Neutrophil (primary cell): Measurements from ENCODE around the gene CHRNB2.

Source experiments
- H3K27ac ChIP-seq: fragments of 200-600 bp; sonication (generic); 2 replicates; pipeline ENCODE4 v1.5.1; 2016; ENCODE audit warnings: mild to moderate bottlenecking, moderate library complexity
- H3K27me3 ChIP-seq: fragments of 200-600 bp; sonication (generic); 2 replicates; pipeline ENCODE4 v1.6.0; 2016; ENCODE audit warnings: mild to moderate bottlenecking
- H3K36me3 ChIP-seq: fragments of 200-600 bp; sonication (generic); 2 replicates; pipeline ENCODE4 v1.5.1; 2017
- H3K4me1 ChIP-seq, 2 experiments: fragments of 200-600 bp in 1 of 2; sonication (generic) in 1 of 2; 1 replicate in 1 of 2; 2 replicates in 1 of 2; pipeline versions ENCODE4 v1.5.1 to v1.6.1; 2013 to 2016; ENCODE audit warnings: low read depth in 1 of 2, low read length in 1 of 2, mild to moderate bottlenecking in 1 of 2, moderate library complexity in 1 of 2; ENCODE audit not compliant: control insufficient read depth in 1 of 2, insufficient read depth in 1 of 2
- H3K4me3 ChIP-seq, 2 experiments: fragments of 200-600 bp in 1 of 2; sonication (generic) in 1 of 2; 1 replicate in 1 of 2; 2 replicates in 1 of 2; pipeline ENCODE4 v1.5.1; 2013 to 2016; ENCODE audit warnings: low read depth in 1 of 2, low read length in 1 of 2, mild to moderate bottlenecking in 1 of 2, moderate library complexity in 1 of 2
- H3K9me3 ChIP-seq: fragments of 200-600 bp; sonication (generic); 2 replicates; pipeline ENCODE4 v1.5.1; 2016
- CTCF ChIP-seq: fragments of 200-600 bp; sonication (generic); IDR thresholded peaks from 2 replicates; pipeline ENCODE4 v1.5.1; 2016; ENCODE audit warnings: antibody characterized with exemption

CHRNB2 gene

GRCh38 chr1:154620751-154621150 is 53.2 kb downstream of the CHRNB2 start:
- Histone ChIP-seq H3K4me3 (no peak overlapping the region), H3K9me3 (no peaks in the 10 kb centered on the region), H3K4me1 (peaks cover 28 to 41% of the 10 kb centered on the region in 2 experiments), H3K27me3 (no peaks in the 10 kb centered on the region), H3K36me3 (no peaks in the 10 kb centered on the region), H3K27ac (no peak overlapping the region)
- TF ChIP-seq CTCF, result no peak

GRCh38 chr1:154621875-154622274 is 54.3 kb downstream of the CHRNB2 start:
- no peak overlapping the region for H3K4me3 ChIP-seq
- H3K4me1 ChIP-seq, result peaks cover 39 to 50% of the 10 kb centered on the region in 2 experiments
- H3K27me3 ChIP-seq, result no peaks in the 10 kb centered on the region
- H3K9me3 ChIP-seq, result no peaks in the 10 kb centered on the region
- H3K27ac ChIP-seq, result peak overlapping the region; percentile 86
- no peak for TF ChIP-seq CTCF
- no peaks in the 10 kb centered on the region for H3K36me3 ChIP-seq

- no peak for TF ChIP-seq CTCF
- H3K9me3 ChIP-seq, result no peaks in the 10 kb centered on the region
- no peaks in the 10 kb centered on the region for H3K27me3 ChIP-seq
- H3K4me3 ChIP-seq, result no peak overlapping the region
- H3K36me3 ChIP-seq, result no peaks in the 10 kb centered on the region
- peak overlapping the region; percentile 86 for H3K27ac ChIP-seq
- peaks cover 44 to 57% of the 10 kb centered on the region in 2 experiments for H3K4me1 ChIP-seq
Measured at GRCh38 chr1:154622503-154623039, 55.0 kb downstream of the CHRNB2 start.

- TF ChIP-seq CTCF, result no peak
- Histone ChIP-seq H3K36me3 (no peaks in the 10 kb centered on the region), H3K4me1 (peaks cover 49 to 65% of the 10 kb centered on the region in 2 experiments), H3K27ac (peak overlapping the region; percentile 86), H3K9me3 (no peaks in the 10 kb centered on the region), H3K27me3 (no peaks in the 10 kb centered on the region), H3K4me3 (peak overlapping the region in 1 of 2 experiments; percentile 21)
Measured at GRCh38 chr1:154623358-154623757, 55.8 kb downstream of the CHRNB2 start.

GRCh38 chr1:154624746-154625643 is 57.4 kb downstream of the CHRNB2 start:
- peak overlapping the region; percentile 43 for H3K27ac ChIP-seq
- no peaks in the 10 kb centered on the region for H3K27me3 ChIP-seq

More at GRCh38 chr1:154624746-154625643, 57.4 kb downstream of the CHRNB2 start:
- Histone ChIP-seq H3K4me3 (no peak overlapping the region), H3K36me3 (no peaks in the 10 kb centered on the region), H3K4me1 (peaks cover 54 to 66% of the 10 kb centered on the region in 2 experiments), H3K9me3 (no peaks in the 10 kb centered on the region)
- TF ChIP-seq CTCF, result no peak
